GM21367 (cell line): ENCODE results near the gene SULF2.

Source experiments
- ATAC-seq: cut with Tn5 transposase; IDR thresholded peaks from one replicate; pipeline ENCODE4 v1.9.1; 2021; ENCODE audit not compliant: unreplicated experiment

The SULF2 gene

GRCh38 chr20:47765271-47765670 is 20.0 kb downstream of the SULF2 start:
- no peak for ATAC-seq

GRCh38 chr20:47764154-47764733 is 21.0 kb downstream of the SULF2 start:
- no peak for ATAC-seq

- no peak for ATAC-seq
Observed at GRCh38 chr20:47762699-47763268, 22.5 kb downstream of the SULF2 start.

- ATAC-seq, result no peak
Observed at GRCh38 chr20:47761482-47762047, 23.7 kb downstream of the SULF2 start.

- ATAC-seq, result no peak
Observed at GRCh38 chr20:47760686-47761481, 24.4 kb downstream of the SULF2 start.

GRCh38 chr20:47758517-47759450 is 26.5 kb downstream of the SULF2 start:
- ATAC-seq, result no peak

- ATAC-seq, result no peak
Observed at GRCh38 chr20:47757145-47758035, 27.9 kb downstream of the SULF2 start.

- ATAC-seq, result no peak
Observed at GRCh38 chr20:47754946-47755652, 30.2 kb downstream of the SULF2 start.

- ATAC-seq, result no peak
Observed at GRCh38 chr20:47754388-47754715, 30.9 kb downstream of the SULF2 start.

- no peak for ATAC-seq
Observed at GRCh38 chr20:47753576-47754387, 31.5 kb downstream of the SULF2 start.

GRCh38 chr20:47751449-47751848 is 33.8 kb downstream of the SULF2 start:
- no peak for ATAC-seq

- no peak for ATAC-seq
Observed at GRCh38 chr20:47749339-47749738, 35.9 kb downstream of the SULF2 start.

GRCh38 chr20:47748823-47749222 is 36.5 kb downstream of the SULF2 start:
- ATAC-seq, result no peak

GRCh38 chr20:47748069-47748468 is 37.2 kb downstream of the SULF2 start:
- no peak for ATAC-seq

- no peak for ATAC-seq
Observed at GRCh38 chr20:47747669-47748031, 37.6 kb downstream of the SULF2 start.

GRCh38 chr20:47744803-47745202 is 40.5 kb downstream of the SULF2 start:
- ATAC-seq, result no peak

- ATAC-seq, result no peak
Observed at GRCh38 chr20:47743671-47744070, 41.6 kb downstream of the SULF2 start.

- no peak for ATAC-seq
Observed at GRCh38 chr20:47741669-47742608, 43.3 kb downstream of the SULF2 start.
